Epithelial cell of umbilical artery (primary cell): Measurements from ENCODE around the gene RGL4. TPM values are rescaled to one million over a fixed set of nuclear protein-coding genes. Genes with fewer than 3 reads are reported as not detected.

ENCODE experiments used
- total RNA-seq: library from RNA; depleted of rRNA; stranded (reverse); fragments of >200 nt; gene quantifications from 2 replicates; pipeline ENCODE4 v1.2.3, GENCODE V29; 2014

Gene RGL4, protein sequence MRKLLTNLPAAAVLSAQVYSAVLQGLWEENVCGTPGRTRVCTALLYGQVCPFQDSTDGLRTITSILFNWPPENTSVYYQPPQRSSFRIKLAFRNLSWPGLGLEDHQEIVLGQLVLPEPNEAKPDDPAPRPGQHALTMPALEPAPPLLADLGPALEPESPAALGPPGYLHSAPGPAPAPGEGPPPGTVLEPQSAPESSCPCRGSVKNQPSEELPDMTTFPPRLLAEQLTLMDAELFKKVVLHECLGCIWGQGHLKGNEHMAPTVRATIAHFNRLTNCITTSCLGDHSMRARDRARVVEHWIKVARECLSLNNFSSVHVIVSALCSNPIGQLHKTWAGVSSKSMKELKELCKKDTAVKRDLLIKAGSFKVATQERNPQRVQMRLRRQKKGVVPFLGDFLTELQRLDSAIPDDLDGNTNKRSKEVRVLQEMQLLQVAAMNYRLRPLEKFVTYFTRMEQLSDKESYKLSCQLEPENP
- not detected in 2 replicates for total RNA-seq

DNA sequence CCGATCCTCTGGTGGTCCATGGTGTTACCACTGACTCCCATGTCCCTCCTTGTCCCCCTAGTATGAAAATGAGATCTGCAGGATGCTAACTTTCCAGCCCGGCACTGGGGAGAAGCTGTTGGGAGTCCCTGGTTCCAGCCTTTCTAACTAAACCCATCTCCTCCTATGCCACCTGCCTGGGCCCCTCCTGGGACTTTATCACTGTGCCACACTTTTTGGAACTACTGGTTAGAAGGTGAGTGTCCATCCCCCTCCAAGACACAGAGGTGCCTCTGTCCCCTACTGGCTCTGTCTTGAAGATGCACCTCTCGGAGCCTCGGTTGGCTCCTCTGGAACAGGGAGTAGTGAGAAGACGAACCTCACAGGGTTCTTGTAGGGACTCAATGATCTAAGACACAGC, at the start of gene RGL4:
RGL4 (plus strand) TSS at position 301 of the 400 bp plus-strand sequence. CDS start 1,018 bp downstream, outside the sequence.

Other genes starting within 250 kb of the RGL4 start
- not detected in 2 replicates for gene IGLL1, start 110.7 kb upstream of the RGL4 start, total RNA-seq
- not detected in 2 replicates for gene DRICH1, start 58.7 kb upstream of the RGL4 start, total RNA-seq
- gene ZNF70, start 60.1 kb downstream of the RGL4 start, total RNA-seq: 1.9 and 2.3 TPM in 2 replicates
- not detected in 2 replicates for gene VPREB3, start 63.4 kb downstream of the RGL4 start, total RNA-seq
- 0.46 and 0.97 TPM in 2 replicates for gene C22orf15, start 72.0 kb downstream of the RGL4 start, total RNA-seq
- gene CHCHD10, start 77.0 kb downstream of the RGL4 start, total RNA-seq: 1.9 and 4.1 TPM in 2 replicates
- 9.4 and 13.3 TPM in 2 replicates for gene MMP11, start 81.8 kb downstream of the RGL4 start, total RNA-seq
- 23.3 and 30.5 TPM in 2 replicates for gene SMARCB1, start 96.0 kb downstream of the RGL4 start, total RNA-seq
- gene DERL3, start 148.0 kb downstream of the RGL4 start, total RNA-seq: 0.32 and 0.46 TPM in 2 replicates
- 2.9 and 5.5 TPM in 2 replicates for gene SLC2A11, start 166.9 kb downstream of the RGL4 start, total RNA-seq
- gene MIF, start 203.4 kb downstream of the RGL4 start, total RNA-seq: 222 and 335 TPM in 2 replicates